ENCODE results near the gene ZNF787. TPM values are rescaled to one million over a fixed set of nuclear protein-coding genes. Genes with fewer than 3 reads are reported as not detected.
A peak's percentile ranks its signal among the peaks of the same experiment; 100 is the strongest.

The ZNF787 gene
- total and polyA plus RNA-seq, 2 of the 8 experiments (the other 6 are each of a cell fraction or from before 2014, with no cell fraction given): 19.7 to 56.0 TPM

GRCh38 chr19:56109226-56109625 is 11.9 kb downstream of the ZNF787 start:
- H4K20me1 ChIP-seq (replicated peaks in 1 of 2; ENCODE audit: control insufficient read depth in 1 of 2, insufficient read depth in 2 of 2, low read length in 2 of 2): peaks cover 56 to 59% of the 10 kb centered on the region in 2 experiments
- FAIRE-seq (no peak), DNase-seq (ENCODE audit: low read depth in 1 of 2, low spot score in 2 of 2) (no peak)
- no peak overlapping the region for H4K8ac ChIP-seq (ENCODE audit: extremely low read depth, insufficient read depth, low read length)
- H4K91ac ChIP-seq (replicated peaks; ENCODE audit: insufficient read length, low read length): no peak overlapping the region
- H3K9me3 ChIP-seq (ENCODE audit: insufficient read depth in 2 of 2, low read depth in 1 of 2, low read length in 1 of 2): no peaks in the 10 kb centered on the region
- no peak overlapping the region for H2BK20ac ChIP-seq (ENCODE audit: low read length)
- H3K79me2 ChIP-seq (ENCODE audit: control insufficient read depth in 1 of 2, insufficient read depth in 2 of 2, low read length in 2 of 2): peaks cover 42 to 93% of the 10 kb centered on the region in 2 experiments
- no peaks in the 10 kb centered on the region; a peak in 1 of 7 replicates for H3K27me3 ChIP-seq (replicated peaks in 1 of 4; ENCODE audit: control insufficient read depth in 3 of 4, extremely low read depth in 1 of 4, insufficient read depth in 3 of 4, low read length in 3 of 4)
- H3K36me3 ChIP-seq (ENCODE audit: control insufficient read depth in 2 of 4, insufficient read depth in 4 of 4, low read length in 3 of 4): no peaks in the 10 kb centered on the region
- H3K14ac ChIP-seq (ENCODE audit: insufficient read length): no peak overlapping the region
- H3K4me1 ChIP-seq (replicated peaks in 1 of 4; ENCODE audit: control insufficient read depth in 3 of 4, insufficient read depth in 4 of 4, low read length in 3 of 4): peaks cover 6 to 52% (median 36%) of the 10 kb centered on the region in 4 experiments
- H3K4me3 ChIP-seq (ENCODE audit: extremely low read depth in 1 of 4, insufficient read depth in 2 of 4, low read depth in 3 of 4, low read length in 4 of 4): no peak overlapping the region
- no peak overlapping the region for H2BK15ac ChIP-seq (ENCODE audit: low read length)
- no peak overlapping the region for H3K56ac ChIP-seq (replicated peaks; ENCODE audit: insufficient read length, low read depth, low read length)
- no peak overlapping the region for H4K5ac ChIP-seq (ENCODE audit: insufficient read length, low read depth, low read length)
- no peak overlapping the region for H3K18ac ChIP-seq (ENCODE audit: extremely low read depth, low read length)
- peak overlapping the region; percentile 7 to 11; a peak in 2 of 4 replicates for H3K4me2 ChIP-seq (ENCODE audit: insufficient read depth in 1 of 2, low read depth in 2 of 2, low read length in 2 of 2)
- H2BK5ac ChIP-seq (ENCODE audit: low read depth, low read length): 0 out of 2 replicates have a peak overlapping the region, but pooled peaks have one; percentile 71
- H2AK5ac ChIP-seq (ENCODE audit: low read depth, low read length): no peak overlapping the region
- 87% methylated on average over 13 of the region's 13 CpGs; no CpG with 5 or more reads in 1 of the 2 experiments for WGBS, 2 experiments (ENCODE audit: extremely low coverage in 1 of 2, insufficient coverage in 1 of 2, insufficient read length in 1 of 2, insufficient replicate concordance in 2 of 2, low coverage in 1 of 2, low lambda C conversion rate in 2 of 2, missing lambda C conversion rate in 1 of 2)
- no peak overlapping the region for H3K4ac ChIP-seq (replicated peaks; ENCODE audit: insufficient read length, low read depth, low read length)
- H3K23me2 ChIP-seq (ENCODE audit: low read depth, low read length): no peaks in the 10 kb centered on the region
- 0 out of 2 replicates have a peak overlapping the region, but pooled peaks have one; percentile 9 for H2BK12ac ChIP-seq (ENCODE audit: low read depth, low read length)
- H3K23ac ChIP-seq (ENCODE audit: insufficient read length): no peak overlapping the region
- peaks cover 20% of the 10 kb centered on the region for H3K79me1 ChIP-seq (ENCODE audit: low read depth, low read length)
- ChIA-PET POLR2A (ENCODE audit: partially characterized antibody) (interaction anchor here (1.2 to 6.0 kb wide), 3 partner anchors 10 to 453 kb away, joined by 3 to 51 read pairs (median 4); partner anchors contain the start of gene ZNF787), CTCF (ENCODE audit: partially characterized antibody) (interaction anchor here (0.6 to 1.9 kb wide), 4 partner anchors 33 to 55 kb away, joined by 4 to 5 read pairs (median 5); no protein-coding TSS in a partner anchor)
- H2AFZ ChIP-seq (ENCODE audit: low read length): no peak overlapping the region
- H2BK120ac ChIP-seq (replicated peaks; ENCODE audit: low read depth, low read length): no peak overlapping the region
- no peak overlapping the region for H3K27ac ChIP-seq (ENCODE audit: low read depth, low read length)
- H3K9ac ChIP-seq (replicated peaks in 1 of 4; ENCODE audit: extremely low read depth in 1 of 4, low read depth in 3 of 4, low read length in 3 of 4): no peak overlapping the region
- no peak for TF ChIP-seq SUZ12 (IDR thresholded peaks at IDR 0.05; ENCODE audit: low read length)
- TF ChIP-seq FOSL1 (IDR thresholded peaks at IDR 0.05; ENCODE audit: insufficient read depth, low read depth, low read length): no peak
- TF ChIP-seq JUN (IDR thresholded peaks at IDR 0.05; ENCODE audit: low read depth, low read length): no peak
- TF ChIP-seq EGR1 (IDR thresholded peaks at IDR 0.05; ENCODE audit: borderline replicate concordance, low read depth, low read length): no peak
- no peak for TF ChIP-seq SP1 (IDR thresholded peaks at IDR 0.05; ENCODE audit: low read depth, low read length)
- no peak for TF ChIP-seq HDAC2 (IDR thresholded peaks at IDR 0.05; ENCODE audit: borderline replicate concordance in 1 of 2, low read depth in 2 of 2, low read length in 2 of 2)
- TF ChIP-seq SRF (IDR thresholded peaks at IDR 0.05; ENCODE audit: low read depth, low read length): no peak
- TF ChIP-seq CREB1 (IDR thresholded peaks at IDR 0.05): no peak
- no peak for TF ChIP-seq ZNF274 (IDR thresholded peaks at IDR 0.05; ENCODE audit: borderline replicate concordance, extremely low read depth, low read length)
- no peak for TF ChIP-seq CHD2 (IDR thresholded peaks at IDR 0.05; ENCODE audit: low read length)
- no peak for TF ChIP-seq CTBP2 (IDR thresholded peaks at IDR 0.05; ENCODE audit: borderline replicate concordance, insufficient read depth, insufficient read length, low read length)
- no peak for TF ChIP-seq E2F6 (IDR thresholded peaks at IDR 0.05)

Measured in H1 (cell line).